Activated CD4-positive, alpha-beta T cell treated with anti-CD3 and anti-CD28 coated beads for 48 hours (primary cell): ENCODE measurements around the gene DTD2.
A peak's percentile ranks its signal among the peaks of the same experiment; 100 is the strongest.
"Not testable (repeated sequence)": the region's sequence is repeated elsewhere in the genome, so short reads cannot be mapped to it uniquely, and the experiment has no call there.

ENCODE experiments used
- DNase-seq: peaks from one replicate; pipeline ENCODE4 v3.0.0-alpha.2; 2020

The DTD2 gene

GRCh38 chr14:31441273-31442111 is 15.8 kb downstream of the DTD2 start:
- DNase-seq: no peak

- DNase-seq: no peak
These were observed 17.0 kb downstream of the DTD2 start for GRCh38 chr14:31440280-31440679.

GRCh38 chr14:31439561-31439960 is 17.7 kb downstream of the DTD2 start:
- no peak for DNase-seq

- DNase-seq: not testable (repeated sequence)
These were observed 20.1 kb downstream of the DTD2 start for GRCh38 chr14:31437045-31437691.

- no peak for DNase-seq
These were observed 22.0 kb downstream of the DTD2 start for GRCh38 chr14:31435276-31435675.

- DNase-seq: no peak
These were observed 26.6 kb downstream of the DTD2 start for GRCh38 chr14:31430634-31431264.

GRCh38 chr14:31429791-31430190 is 27.5 kb downstream of the DTD2 start:
- no peak for DNase-seq

- no peak for DNase-seq
These were observed 29.3 kb downstream of the DTD2 start for GRCh38 chr14:31428011-31428410.

- no peak for DNase-seq
These were observed 30.6 kb downstream of the DTD2 start for GRCh38 chr14:31426663-31427062.

GRCh38 chr14:31425905-31426304 is 31.4 kb downstream of the DTD2 start:
- no peak for DNase-seq

- DNase-seq: no peak
These were observed 36.1 kb downstream of the DTD2 start for GRCh38 chr14:31421200-31421599.

GRCh38 chr14:31420319-31421111 is 36.8 kb downstream of the DTD2 start, which contains the start of gene HEATR5A:
HEATR5A (minus strand) TSS chr14:31420550; CDS start chr14:31402975, 17,575 bp downstream.
- peak; percentile 94 for DNase-seq

- no peak for DNase-seq
These were observed 37.4 kb downstream of the DTD2 start for GRCh38 chr14:31419967-31420318.

- DNase-seq: no peak
These were observed 37.9 kb downstream of the DTD2 start for GRCh38 chr14:31419179-31419966.

- no peak for DNase-seq
These were observed 38.9 kb downstream of the DTD2 start for GRCh38 chr14:31418440-31418839.

GRCh38 chr14:31414190-31414833 is 43.0 kb downstream of the DTD2 start:
- DNase-seq: no peak

- DNase-seq: no peak
These were observed 46.0 kb downstream of the DTD2 start for GRCh38 chr14:31411218-31411727.

- DNase-seq: no peak
These were observed 47.2 kb downstream of the DTD2 start for GRCh38 chr14:31410048-31410650.

- DNase-seq: no peak
These were observed 48.9 kb downstream of the DTD2 start for GRCh38 chr14:31408421-31408820.

GRCh38 chr14:31405599-31406232 is 51.6 kb downstream of the DTD2 start:
- DNase-seq: no peak

GRCh38 chr14:31405106-31405505 is 52.2 kb downstream of the DTD2 start:
- no peak for DNase-seq
